ENCODE results near the gene CCDC60. TPM values are rescaled to one million over a fixed set of nuclear protein-coding genes. Genes with fewer than 3 reads are reported as not detected.

The CCDC60 gene
- total RNA-seq, 4 donors from 2014 or later, result 0.64 to 10.6 (median 2.1) TPM

GRCh38 chr12:119425623-119426022 lies 91.1 kb downstream of the CCDC60 start:
- no peak for DNase-seq
- Histone ChIP-seq H3K27ac (no peak overlapping the region), H3K36me3 (no peaks in the 10 kb centered on the region), H3K4me3 (no peak overlapping the region), H3K27me3 (peaks cover 0 to 9% (median 0%) of the 10 kb centered on the region in 4 donors), H3K9me3 (peaks cover 0 to 5% (median 0%) of the 10 kb centered on the region in 3 donors), H3K4me1 (no peaks in the 10 kb centered on the region)
- intact Hi-C loops (cut with DNase I), result no loop called here
- TF ChIP-seq CTCF (IDR thresholded peaks at IDR 0.05), result no peak
- TF ChIP-seq POLR2A (IDR thresholded peaks at IDR 0.05), result no peak
- WGBS, 2 donors, result 49 to 69% methylated on average over 3 of the region's 3 CpGs

- Histone ChIP-seq H3K27me3 (peaks cover 0 to 4% (median 0%) of the 10 kb centered on the region in 4 donors), H3K9me3 (peaks cover 0 to 13% (median 0%) of the 10 kb centered on the region in 3 donors), H3K4me3 (no peak overlapping the region), H3K27ac (no peak overlapping the region), H3K36me3 (no peaks in the 10 kb centered on the region), H3K4me1 (no peaks in the 10 kb centered on the region)
- WGBS, 2 donors, result 86 to 88% methylated on average over 5 of the region's 5 CpGs
- TF ChIP-seq POLR2A (IDR thresholded peaks at IDR 0.05) (no peak), CTCF (IDR thresholded peaks at IDR 0.05) (no peak)
- DNase-seq, result no peak
- intact Hi-C loops (cut with DNase I), result no loop called here
Measured at GRCh38 chr12:119431151-119431550, 96.6 kb downstream of the CCDC60 start.

- TF ChIP-seq POLR2A (IDR thresholded peaks at IDR 0.05), result no peak
- TF ChIP-seq CTCF (IDR thresholded peaks at IDR 0.05), result no peak
- 54 to 62% methylated on average over 7 to 9 of the region's 9 CpGs for WGBS, 2 donors
- intact Hi-C loops (cut with DNase I), result no loop called here
- no peak overlapping the region for H3K4me3 ChIP-seq
- DNase-seq, result no peak
- no peaks in the 10 kb centered on the region for H3K36me3 ChIP-seq
- H3K9me3 ChIP-seq, result peaks cover 0 to 13% (median 0%) of the 10 kb centered on the region in 3 donors
- no peak overlapping the region for H3K27ac ChIP-seq
- peaks cover 0 to 4% (median 0%) of the 10 kb centered on the region in 4 donors for H3K27me3 ChIP-seq
- no peaks in the 10 kb centered on the region for H3K4me1 ChIP-seq
Measured at GRCh38 chr12:119432949-119433348, 98.4 kb downstream of the CCDC60 start.

DNA sequence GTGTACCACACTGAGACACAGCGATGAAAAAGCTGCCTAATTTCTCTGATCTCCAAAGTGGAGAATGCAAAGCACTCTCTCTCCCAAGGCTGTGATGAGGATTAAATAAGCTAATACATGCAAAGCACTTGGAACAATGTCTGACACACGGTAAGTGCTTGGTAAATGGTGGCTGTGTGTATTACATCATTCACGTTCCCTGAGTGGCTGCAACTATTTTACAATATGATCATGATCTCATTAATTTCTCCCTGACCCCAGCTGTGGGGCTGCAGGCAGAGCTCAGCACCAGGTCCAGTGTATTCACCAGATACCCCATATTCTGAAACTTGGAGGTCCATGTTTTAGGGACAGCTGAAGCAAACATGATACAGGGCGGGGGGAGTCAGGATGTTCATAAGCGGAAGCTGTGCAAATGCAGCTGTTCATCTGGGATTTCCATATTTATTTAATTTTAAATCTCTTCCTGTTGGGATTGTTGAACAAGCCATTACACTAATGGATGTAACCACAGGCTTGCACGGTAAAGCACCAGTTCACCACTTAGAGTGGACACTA lies 106.4 kb downstream of the CCDC60 start:
- peaks cover 0 to 7% (median 0%) of the 10 kb centered on the region in 4 donors for H3K27me3 ChIP-seq
- H3K4me3 ChIP-seq, result no peak overlapping the region
- intact Hi-C loops (cut with DNase I), result no loop called here
- H3K9me3 ChIP-seq, result no peaks in the 10 kb centered on the region
- H3K4me1 ChIP-seq, result no peaks in the 10 kb centered on the region
- H3K36me3 ChIP-seq, result no peaks in the 10 kb centered on the region
- WGBS, 2 donors, result 65 to 80% methylated on average over 6 of the region's 6 CpGs
- TF ChIP-seq CTCF (IDR thresholded peaks at IDR 0.05) (no peak), POLR2A (IDR thresholded peaks at IDR 0.05) (no peak)
- H3K27ac ChIP-seq, result no peak overlapping the region
- DNase-seq, result no peak

- DNase-seq, result no peak
- 17 to 25% methylated on average over 10 of the region's 10 CpGs for WGBS, 2 donors
- Histone ChIP-seq H3K9me3 (no peaks in the 10 kb centered on the region), H3K4me3 (no peak overlapping the region), H3K27me3 (peaks cover 0 to 6% (median 0%) of the 10 kb centered on the region in 4 donors), H3K27ac (no peak overlapping the region), H3K4me1 (no peaks in the 10 kb centered on the region), H3K36me3 (no peaks in the 10 kb centered on the region)
- intact Hi-C loops (cut with DNase I), result no loop called here
- TF ChIP-seq CTCF (IDR thresholded peaks at IDR 0.05) (peak; percentile 41 to 85 (median 68)), POLR2A (IDR thresholded peaks at IDR 0.05) (no peak)
Measured at GRCh38 chr12:119444462-119445044, 110.0 kb downstream of the CCDC60 start.
